Stimulated activated CD4-positive, alpha-beta T cell treated with anti-CD3 and anti-CD28 coated beads, Interleukin-4, amount 100 ng/mL, for 4 hours (primary cell): ENCODE results near the gene MATK.

Source experiments
- DNase-seq, 2 experiments: peaks; one replicate each; pipeline ENCODE4 v3.0.0-alpha.2; 2020

Gene MATK

DNA sequence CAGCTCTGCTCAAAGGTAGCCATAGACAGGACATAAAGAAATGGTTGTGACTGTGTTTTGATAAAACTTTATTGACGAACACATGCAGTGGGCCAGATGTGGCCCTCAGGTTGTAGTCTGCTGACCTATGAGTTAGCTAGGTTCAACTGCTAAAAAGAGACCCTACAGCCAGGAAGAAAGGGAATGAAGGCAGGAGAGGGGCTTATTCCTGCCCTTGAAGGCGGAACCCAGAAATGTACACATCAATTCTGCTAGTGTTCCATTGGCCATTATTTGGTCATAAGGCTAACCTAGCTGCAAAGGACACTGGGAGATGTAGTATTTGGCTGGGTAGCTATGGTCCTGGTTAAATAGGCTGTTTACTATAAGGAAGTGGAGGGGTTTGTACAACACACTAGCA, 42.7 kb downstream of the MATK start:
- DNase-seq, result no peak

DNA sequence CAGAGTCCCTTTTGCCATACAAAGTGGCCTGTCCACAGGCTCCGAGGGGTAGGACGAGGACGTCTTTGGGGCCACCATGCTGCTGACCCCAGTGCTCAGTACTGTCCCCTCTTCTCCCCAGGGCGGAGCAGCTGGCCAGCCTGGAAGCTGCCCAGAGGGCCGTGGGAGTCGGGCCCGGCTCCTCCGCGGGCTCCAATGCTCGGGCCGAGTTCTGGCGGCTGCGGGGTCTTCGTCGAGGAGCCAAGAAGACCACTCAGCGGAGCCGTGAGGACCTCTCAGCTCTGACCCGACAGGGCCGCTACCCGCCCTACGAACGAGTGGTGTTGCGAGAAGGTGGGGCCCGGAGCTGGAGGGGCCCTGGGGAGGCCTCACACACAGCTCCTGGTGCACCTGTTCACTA, 45.8 kb downstream of the MATK start:
- DNase-seq, result no peak

- no peak for DNase-seq
These were observed 47.5 kb downstream of the MATK start for GRCh38 chr19:3738477-3739220.

DNA sequence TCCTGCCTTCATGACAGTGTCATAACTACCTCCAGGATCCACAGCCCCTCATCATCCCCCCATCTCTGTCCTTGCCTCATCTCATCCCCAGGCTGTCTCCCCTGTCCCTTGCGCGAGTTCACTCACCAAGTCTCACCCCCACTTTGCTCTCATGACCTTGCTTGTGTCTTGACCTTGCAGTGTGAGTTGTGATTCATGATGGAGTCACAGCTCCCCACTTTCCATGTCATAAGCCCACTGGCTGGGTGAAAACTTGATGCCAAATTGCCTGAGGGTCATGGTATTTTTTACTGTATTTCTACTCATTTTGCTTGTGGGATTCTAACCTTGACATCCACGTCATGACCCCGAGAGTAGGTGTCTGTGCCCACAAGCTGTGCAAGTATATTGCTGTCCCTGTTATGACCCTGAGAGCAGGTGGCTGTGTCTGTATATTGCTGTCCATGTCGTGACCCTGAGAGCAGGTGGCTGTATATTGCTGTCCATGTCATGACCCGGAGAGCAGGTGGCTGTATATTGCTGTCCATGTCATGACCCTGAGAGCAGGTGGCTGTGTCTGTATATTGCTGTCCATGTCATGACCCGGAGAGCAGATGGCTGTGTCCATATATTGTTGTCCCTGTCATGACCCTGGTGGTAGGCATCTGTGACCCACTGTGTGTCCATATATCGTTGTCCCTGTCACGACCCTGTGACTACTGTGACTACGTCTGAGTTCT, 48.5 kb downstream of the MATK start:
- DNase-seq, result no peak

DNA sequence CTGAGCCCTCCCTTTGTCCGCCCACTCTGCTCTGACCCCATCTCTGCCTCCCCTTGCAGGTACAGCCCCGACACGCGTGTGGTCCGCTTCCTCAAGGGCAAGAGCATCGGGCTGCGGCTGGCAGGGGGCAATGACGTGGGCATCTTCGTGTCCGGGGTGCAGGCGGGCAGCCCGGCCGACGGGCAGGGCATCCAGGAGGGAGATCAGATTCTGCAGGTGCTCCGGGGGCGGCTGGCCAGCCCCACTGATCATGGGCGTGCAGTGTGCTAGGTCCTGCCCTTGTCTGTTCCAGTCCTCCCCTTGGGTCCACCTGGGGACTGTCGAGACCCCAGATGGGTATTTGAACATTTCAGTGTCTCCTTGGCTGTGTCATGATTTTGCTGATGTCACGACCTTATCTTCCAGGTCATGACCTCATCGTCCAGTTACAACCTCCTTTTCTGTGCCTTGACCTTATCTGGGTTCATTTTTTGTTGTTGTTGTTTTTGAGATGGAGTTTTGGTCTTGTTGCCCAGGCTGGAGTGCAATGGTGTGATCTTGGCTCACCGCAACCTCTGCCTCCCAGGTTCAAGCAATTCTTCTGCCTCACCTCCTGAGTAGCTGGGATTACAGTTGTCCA, 50.0 kb downstream of the MATK start:
- no peak for DNase-seq

- no peak for DNase-seq
These were observed 51.9 kb downstream of the MATK start for GRCh38 chr19:3734310-3734600.

DNA sequence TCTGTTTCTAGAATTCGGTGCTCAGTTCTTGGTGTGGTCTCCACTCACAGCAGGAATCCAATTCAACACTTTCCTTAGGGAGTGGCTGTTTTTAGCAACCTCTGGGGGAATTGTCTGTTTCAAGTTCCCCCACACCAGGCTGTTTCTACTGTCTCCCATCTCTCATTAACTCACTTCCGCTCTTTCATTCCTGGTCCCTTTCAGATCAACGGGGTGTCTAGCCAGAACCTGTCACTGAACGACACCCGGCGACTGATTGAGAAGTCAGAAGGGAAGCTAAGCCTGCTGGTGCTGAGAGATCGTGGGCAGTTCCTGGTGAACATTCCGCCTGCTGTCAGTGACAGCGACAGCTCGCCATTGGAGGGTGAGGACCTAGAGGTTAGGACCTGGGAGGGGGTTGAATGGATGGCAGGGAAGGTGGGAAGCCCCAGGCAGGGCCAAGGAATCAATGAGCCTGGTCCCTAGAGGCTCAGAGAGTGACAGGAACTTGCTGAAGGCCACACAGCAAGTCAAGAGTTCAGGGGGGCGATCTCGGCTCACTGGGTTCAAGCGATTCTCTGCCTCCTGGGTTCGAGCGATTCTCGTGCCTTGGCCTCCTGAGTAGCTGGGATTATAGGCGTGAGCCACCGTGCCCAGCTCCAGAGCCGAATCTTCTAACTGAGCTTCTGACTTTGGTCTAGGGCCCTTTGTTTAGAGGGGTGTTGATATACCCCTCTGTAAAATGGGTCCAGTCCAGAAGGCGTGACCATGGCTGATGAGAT, 52.5 kb downstream of the MATK start:
- DNase-seq, result no peak

DNA sequence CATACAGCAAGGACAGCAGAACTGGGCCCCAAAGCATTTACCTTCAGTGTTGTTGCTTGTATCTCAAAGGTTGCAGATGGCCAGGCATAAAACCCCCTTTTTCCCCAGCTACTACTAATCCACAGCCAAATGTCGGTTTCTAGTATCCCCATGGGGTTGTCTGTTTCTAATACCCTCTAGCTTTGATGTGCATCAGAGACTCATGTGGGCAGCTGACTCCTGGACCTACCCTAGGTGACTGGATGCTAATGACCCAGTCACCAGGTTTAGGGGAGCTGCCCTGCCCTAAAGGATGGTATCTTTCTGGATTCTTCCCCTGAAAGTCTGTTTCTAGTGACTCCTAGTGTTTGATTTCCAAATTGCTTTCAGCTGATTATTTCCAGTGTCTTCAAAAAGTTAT, 54.1 kb downstream of the MATK start:
- DNase-seq, result no peak

- no peak for DNase-seq
These were observed 55.7 kb downstream of the MATK start for GRCh38 chr19:3730457-3730958.
